ENCODE results near the gene EID3. TPM values are rescaled to one million over a fixed set of nuclear protein-coding genes. Genes with fewer than 3 reads are reported as not detected.

Gene EID3
- total RNA-seq, 1 experiment from 2014 or later, result 3.0 TPM

- intact Hi-C loops (cut with micrococcal nuclease), result no loop called here
- H3K36me3 Mint-ChIP-seq (ENCODE audit: insufficient read depth, unreplicated experiment), result peaks cover 58% of the 10 kb centered on the region
- POLR2A ChIA-PET, result interaction anchor here (1.4 to 3.0 kb wide), 2 partner anchors 15 to 85 kb away, joined by 5 to 11 read pairs; no protein-coding TSS in a partner anchor
- no peak for DNase-seq (ENCODE audit: unreplicated experiment)
- no peaks in the 10 kb centered on the region for H3K27me3 Mint-ChIP-seq (ENCODE audit: insufficient read depth, unreplicated experiment)
- no peaks in the 10 kb centered on the region for H3K9me3 Mint-ChIP-seq (ENCODE audit: unreplicated experiment)
- no peak for TF ChIP-seq CTCF (IDR thresholded peaks at IDR 0.05; ENCODE audit: unreplicated experiment)
- no peak overlapping the region for H3K4me3 Mint-ChIP-seq (ENCODE audit: unreplicated experiment)
- CTCF ChIA-PET, result interaction anchor here (0.9 kb wide), 1 partner anchor 125 kb away, joined by 3 read pairs; no protein-coding TSS in a partner anchor
- H3K4me1 Mint-ChIP-seq (ENCODE audit: insufficient read depth, unreplicated experiment), result peaks cover 32% of the 10 kb centered on the region
- no TSS peak for BruUV-seq (replicated peaks)
- H3K27ac Mint-ChIP-seq (ENCODE audit: low read depth, unreplicated experiment), result no peak overlapping the region
Observed at GRCh38 chr12:104304261-104305009, 896 bp downstream of the EID3 start.

- no peak for DNase-seq (ENCODE audit: unreplicated experiment)
- BruUV-seq (replicated peaks), result no TSS peak
- POLR2A ChIA-PET, result no interaction called here
- CTCF ChIA-PET, result interaction anchor here (0.6 to 1.6 kb wide), 3 partner anchors 13 to 33 kb away, joined by 3 to 4 read pairs (median 3); no protein-coding TSS in a partner anchor
- Mint-ChIP-seq H3K4me3 (ENCODE audit: unreplicated experiment) (no peak overlapping the region), H3K36me3 (ENCODE audit: insufficient read depth, unreplicated experiment) (peaks cover 53% of the 10 kb centered on the region), H3K4me1 (ENCODE audit: insufficient read depth, unreplicated experiment) (peaks cover 26% of the 10 kb centered on the region), H3K27ac (ENCODE audit: low read depth, unreplicated experiment) (no peak overlapping the region), H3K9me3 (ENCODE audit: unreplicated experiment) (no peaks in the 10 kb centered on the region), H3K27me3 (ENCODE audit: insufficient read depth, unreplicated experiment) (no peaks in the 10 kb centered on the region)
- intact Hi-C loops (cut with micrococcal nuclease), result no loop called here
- TF ChIP-seq CTCF (IDR thresholded peaks at IDR 0.05; ENCODE audit: unreplicated experiment), result no peak
Observed at GRCh38 chr12:104305349-104305748, 1.8 kb downstream of the EID3 start.

GRCh38 chr12:104306376-104306775, 2.8 kb downstream of the EID3 start:
- ChIA-PET POLR2A (interaction anchor here (0.9 kb wide), 1 partner anchor 86 kb away, joined by 3 read pairs; no protein-coding TSS in a partner anchor), CTCF (interaction anchor here (0.6 to 1.6 kb wide), 4 partner anchors 8 to 347 kb away, joined by 3 read pairs; no protein-coding TSS in a partner anchor)
- no TSS peak for BruUV-seq (replicated peaks)
- Mint-ChIP-seq H3K36me3 (ENCODE audit: insufficient read depth, unreplicated experiment) (peaks cover 48% of the 10 kb centered on the region), H3K27ac (ENCODE audit: low read depth, unreplicated experiment) (no peak overlapping the region), H3K4me1 (ENCODE audit: insufficient read depth, unreplicated experiment) (peaks cover 21% of the 10 kb centered on the region), H3K27me3 (ENCODE audit: insufficient read depth, unreplicated experiment) (no peaks in the 10 kb centered on the region), H3K4me3 (ENCODE audit: unreplicated experiment) (no peak overlapping the region), H3K9me3 (ENCODE audit: unreplicated experiment) (no peaks in the 10 kb centered on the region)
- no peak for DNase-seq (ENCODE audit: unreplicated experiment)
- intact Hi-C loops (cut with micrococcal nuclease), result no loop called here
- no peak for TF ChIP-seq CTCF (IDR thresholded peaks at IDR 0.05; ENCODE audit: unreplicated experiment)

- Mint-ChIP-seq H3K27me3 (ENCODE audit: insufficient read depth, unreplicated experiment) (no peaks in the 10 kb centered on the region), H3K4me1 (ENCODE audit: insufficient read depth, unreplicated experiment) (peaks cover 21% of the 10 kb centered on the region), H3K36me3 (ENCODE audit: insufficient read depth, unreplicated experiment) (peaks cover 55% of the 10 kb centered on the region), H3K4me3 (ENCODE audit: unreplicated experiment) (no peak overlapping the region), H3K27ac (ENCODE audit: low read depth, unreplicated experiment) (peak overlapping the region; percentile 49), H3K9me3 (ENCODE audit: unreplicated experiment) (no peaks in the 10 kb centered on the region)
- intact Hi-C loops (cut with micrococcal nuclease), result no loop called here
- BruUV-seq (replicated peaks), result no TSS peak
- ChIA-PET CTCF (interaction anchor here (1.1 kb wide), 1 partner anchor 9 kb away, joined by 3 read pairs; no protein-coding TSS in a partner anchor), POLR2A (interaction anchor here (0.9 to 2.2 kb wide), 2 partner anchors 19 to 87 kb away, joined by 3 to 8 read pairs; no protein-coding TSS in a partner anchor)
- no peak for TF ChIP-seq CTCF (IDR thresholded peaks at IDR 0.05; ENCODE audit: unreplicated experiment)
- DNase-seq (ENCODE audit: unreplicated experiment), result no peak
Observed at GRCh38 chr12:104306943-104307654, 3.6 kb downstream of the EID3 start.
